HG03095 (cell line): ENCODE measurements around the gene LRIG2.
"Not testable (repeated sequence)": the region's sequence is repeated elsewhere in the genome, so short reads cannot be mapped to it uniquely, and the experiment has no call there.

ENCODE experiments used
- ATAC-seq: cut with Tn5 transposase; IDR thresholded peaks from one replicate; pipeline ENCODE4 v1.9.1; 2021; ENCODE audit warnings: moderate library complexity; ENCODE audit not compliant: unreplicated experiment

The LRIG2 gene

GRCh38 chr1:113156368-113156767 lies 83.4 kb downstream of the LRIG2 start:
- no peak for ATAC-seq

GRCh38 chr1:113158743-113159142 lies 85.7 kb downstream of the LRIG2 start:
- not testable (repeated sequence) for ATAC-seq

DNA sequence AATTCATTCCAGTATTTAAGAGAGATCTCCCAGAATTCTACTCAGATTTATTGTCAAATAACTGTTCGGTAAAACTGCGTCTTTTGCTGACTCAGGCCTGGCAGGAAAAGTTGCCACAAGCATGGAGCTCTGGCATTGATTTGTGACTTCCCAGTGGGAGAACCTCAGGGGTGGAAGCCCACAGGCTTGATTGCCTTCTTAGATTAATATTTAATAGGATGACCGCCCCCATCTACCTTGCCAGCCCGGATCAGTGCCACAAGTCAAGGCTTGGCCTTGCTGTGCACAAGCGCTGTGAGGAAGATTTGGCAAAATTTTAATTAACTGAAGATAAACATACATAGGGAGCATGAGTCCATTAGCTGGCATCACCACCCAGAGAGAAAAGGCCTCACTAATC lies 93.5 kb downstream of the LRIG2 start:
- ATAC-seq, result no peak

GRCh38 chr1:113168946-113169345 lies 95.9 kb downstream of the LRIG2 start:
- no peak for ATAC-seq

DNA sequence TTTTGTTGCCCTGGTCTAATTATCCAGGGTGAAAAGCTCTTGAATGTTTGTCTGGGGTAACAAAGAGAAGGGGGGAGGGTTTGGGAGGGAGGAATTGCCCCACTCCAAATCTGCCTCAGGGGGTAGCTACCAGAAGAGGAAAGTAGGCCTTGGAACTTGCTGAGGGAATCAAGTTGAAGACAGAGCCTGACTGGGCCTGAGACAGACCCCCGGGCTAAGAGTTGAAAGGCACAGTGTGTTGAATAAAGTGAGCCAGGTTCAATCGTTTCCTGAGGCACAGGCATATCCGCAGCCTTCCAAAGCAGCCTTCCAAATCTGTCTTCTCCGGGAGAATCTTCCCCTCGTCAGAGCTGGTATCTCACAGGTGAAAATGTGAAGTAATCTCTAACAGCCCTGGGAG lies 96.6 kb downstream of the LRIG2 start:
- no peak for ATAC-seq

GRCh38 chr1:113170519-113170918 lies 97.5 kb downstream of the LRIG2 start:
- no peak for ATAC-seq

GRCh38 chr1:113178106-113178505 lies 105.1 kb downstream of the LRIG2 start:
- peak; percentile 96 for ATAC-seq

DNA sequence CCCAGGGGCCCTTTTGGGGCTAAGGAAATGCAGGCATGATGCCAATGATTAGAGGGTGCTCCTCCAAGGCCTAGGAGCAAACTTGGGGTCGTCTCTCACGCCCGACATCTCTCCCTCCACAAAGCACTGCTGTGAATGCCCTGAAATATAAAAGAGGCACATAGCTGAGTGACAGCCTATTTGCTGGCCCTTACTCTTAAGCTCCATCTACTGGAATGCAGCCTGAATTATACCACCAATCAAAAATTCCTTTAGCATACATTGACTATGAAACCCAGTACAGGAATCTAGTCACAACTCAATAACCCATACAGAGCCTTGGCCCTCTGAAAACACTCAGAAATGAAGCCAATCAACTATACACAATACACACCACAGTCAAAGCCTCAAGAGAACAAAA lies 105.5 kb downstream of the LRIG2 start:
- ATAC-seq, result no peak
